ENCODE measurements around the gene PIGR. TPM values are rescaled to one million over a fixed set of nuclear protein-coding genes. Genes with fewer than 3 reads are reported as not detected.

PIGR gene
- total and polyA plus RNA-seq, 8 donors = 7.1 to 83.4 (median 33.5) TPM

GRCh38 chr1:206892351-206892984 is 53.8 kb downstream of the PIGR start:
- FAIRE-seq (no peak), ATAC-seq (no peak), DNase-seq (no peak)
- no peak overlapping the region for H3K27ac ChIP-seq
- H3K36me3 ChIP-seq = no peaks in the 10 kb centered on the region
- TF ChIP-seq CTCF (IDR thresholded peaks at IDR 0.05) = no peak
- peaks cover 0 to 3% (median 0%) of the 10 kb centered on the region in 4 donors for H3K27me3 ChIP-seq
- peaks cover 0 to 14% (median 0%) of the 10 kb centered on the region in 3 donors for H3K4me1 ChIP-seq
- H3K4me3 ChIP-seq = no peak overlapping the region
- intact Hi-C loops (cut with DNase I) = no loop called here
- no peaks in the 10 kb centered on the region for H3K9me3 ChIP-seq
- WGBS, 2 donors = 65 to 72% methylated on average over 3 of the region's 3 CpGs

- H3K4me1 ChIP-seq = peaks cover 0 to 14% (median 0%) of the 10 kb centered on the region in 3 donors
- no peak overlapping the region for H3K27ac ChIP-seq
- WGBS, 2 donors = 38 to 44% methylated on average over 1 of the region's 1 CpG
- no peak for TF ChIP-seq CTCF (IDR thresholded peaks at IDR 0.05)
- intact Hi-C loops (cut with DNase I) = no loop called here
- H3K27me3 ChIP-seq = peaks cover 0 to 3% (median 0%) of the 10 kb centered on the region in 4 donors
- DNase-seq = no peak
- no peaks in the 10 kb centered on the region for H3K9me3 ChIP-seq
- no peaks in the 10 kb centered on the region for H3K36me3 ChIP-seq
- FAIRE-seq = no peak
- no peak for ATAC-seq
- no peak overlapping the region for H3K4me3 ChIP-seq
These were observed 54.9 kb downstream of the PIGR start for GRCh38 chr1:206891412-206891811.

- H3K27ac ChIP-seq = peak overlapping the region in 2 of 4 donors; percentile 13 to 55
- DNase-seq (no peak), ATAC-seq (peak in 3 of 4 donors; percentile 56 to 85 (median 82)), FAIRE-seq (no peak)
- no peak for TF ChIP-seq CTCF (IDR thresholded peaks at IDR 0.05)
- intact Hi-C loops (cut with DNase I) = no loop called here
- H3K4me3 ChIP-seq = no peak overlapping the region
- peaks cover 0 to 3% (median 0%) of the 10 kb centered on the region in 4 donors for H3K27me3 ChIP-seq
- 57 to 62% methylated on average over 15 of the region's 15 CpGs for WGBS, 2 donors
- no peaks in the 10 kb centered on the region for H3K9me3 ChIP-seq
- no peaks in the 10 kb centered on the region for H3K36me3 ChIP-seq
- H3K4me1 ChIP-seq = peaks cover 0 to 6% (median 0%) of the 10 kb centered on the region in 3 donors
These were observed 55.9 kb downstream of the PIGR start for GRCh38 chr1:206890125-206891060.

GRCh38 chr1:206887701-206888100 is 58.6 kb downstream of the PIGR start:
- no peaks in the 10 kb centered on the region for H3K36me3 ChIP-seq
- intact Hi-C loops (cut with DNase I) = no loop called here
- ATAC-seq = no peak
- no peak for DNase-seq
- H3K9me3 ChIP-seq = no peaks in the 10 kb centered on the region
- H3K4me3 ChIP-seq = no peak overlapping the region
- FAIRE-seq = no peak
- no peak overlapping the region for H3K27ac ChIP-seq
- H3K27me3 ChIP-seq = peaks cover 0 to 3% (median 0%) of the 10 kb centered on the region in 4 donors
- H3K4me1 ChIP-seq = peaks cover 0 to 4% (median 0%) of the 10 kb centered on the region in 3 donors
- 64 to 67% methylated on average over 4 of the region's 4 CpGs for WGBS, 2 donors
- TF ChIP-seq CTCF (IDR thresholded peaks at IDR 0.05) = no peak
